ENCODE results near the gene TMPRSS12.

DNA sequence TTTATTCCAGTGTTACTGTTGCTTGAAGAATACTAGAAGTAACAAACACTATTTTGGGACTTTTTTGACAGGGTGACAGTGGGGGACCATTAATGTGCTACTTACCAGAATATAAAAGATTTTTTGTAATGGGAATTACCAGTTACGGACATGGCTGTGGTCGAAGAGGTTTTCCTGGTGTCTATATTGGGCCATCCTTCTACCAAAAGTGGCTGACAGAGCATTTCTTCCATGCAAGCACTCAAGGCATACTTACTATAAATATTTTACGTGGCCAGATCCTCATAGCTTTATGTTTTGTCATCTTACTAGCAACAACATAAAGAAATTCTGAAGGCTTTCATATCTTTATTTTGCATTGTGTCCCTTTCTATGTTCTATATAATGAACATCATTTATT lies 44.5 kb downstream of the TMPRSS12 start:
- TF ChIP-seq, protein P1, sequence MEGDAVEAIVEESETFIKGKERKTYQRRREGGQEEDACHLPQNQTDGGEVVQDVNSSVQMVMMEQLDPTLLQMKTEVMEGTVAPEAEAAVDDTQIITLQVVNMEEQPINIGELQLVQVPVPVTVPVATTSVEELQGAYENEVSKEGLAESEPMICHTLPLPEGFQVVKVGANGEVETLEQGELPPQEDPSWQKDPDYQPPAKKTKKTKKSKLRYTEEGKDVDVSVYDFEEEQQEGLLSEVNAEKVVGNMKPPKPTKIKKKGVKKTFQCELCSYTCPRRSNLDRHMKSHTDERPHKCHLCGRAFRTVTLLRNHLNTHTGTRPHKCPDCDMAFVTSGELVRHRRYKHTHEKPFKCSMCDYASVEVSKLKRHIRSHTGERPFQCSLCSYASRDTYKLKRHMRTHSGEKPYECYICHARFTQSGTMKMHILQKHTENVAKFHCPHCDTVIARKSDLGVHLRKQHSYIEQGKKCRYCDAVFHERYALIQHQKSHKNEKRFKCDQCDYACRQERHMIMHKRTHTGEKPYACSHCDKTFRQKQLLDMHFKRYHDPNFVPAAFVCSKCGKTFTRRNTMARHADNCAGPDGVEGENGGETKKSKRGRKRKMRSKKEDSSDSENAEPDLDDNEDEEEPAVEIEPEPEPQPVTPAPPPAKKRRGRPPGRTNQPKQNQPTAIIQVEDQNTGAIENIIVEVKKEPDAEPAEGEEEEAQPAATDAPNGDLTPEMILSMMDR (conservative IDR thresholded peaks at IDR 0.05; ENCODE audit: low read depth in 2 of 2) = no peak
- TF ChIP-seq EZH2 (IDR thresholded peaks at IDR 0.05; ENCODE audit: low read depth, unreplicated experiment) = no peak
- TF ChIP-seq JUNB (IDR thresholded peaks at IDR 0.05; ENCODE audit: unreplicated experiment) = no peak
- TF ChIP-seq POLR2AphosphoS5 (IDR thresholded peaks at IDR 0.05; ENCODE audit: low read depth) = no peak
- no peak for TF ChIP-seq EZH2phosphoT487 (IDR thresholded peaks at IDR 0.05; ENCODE audit: unreplicated experiment)
- TF ChIP-seq, protein P2, sequence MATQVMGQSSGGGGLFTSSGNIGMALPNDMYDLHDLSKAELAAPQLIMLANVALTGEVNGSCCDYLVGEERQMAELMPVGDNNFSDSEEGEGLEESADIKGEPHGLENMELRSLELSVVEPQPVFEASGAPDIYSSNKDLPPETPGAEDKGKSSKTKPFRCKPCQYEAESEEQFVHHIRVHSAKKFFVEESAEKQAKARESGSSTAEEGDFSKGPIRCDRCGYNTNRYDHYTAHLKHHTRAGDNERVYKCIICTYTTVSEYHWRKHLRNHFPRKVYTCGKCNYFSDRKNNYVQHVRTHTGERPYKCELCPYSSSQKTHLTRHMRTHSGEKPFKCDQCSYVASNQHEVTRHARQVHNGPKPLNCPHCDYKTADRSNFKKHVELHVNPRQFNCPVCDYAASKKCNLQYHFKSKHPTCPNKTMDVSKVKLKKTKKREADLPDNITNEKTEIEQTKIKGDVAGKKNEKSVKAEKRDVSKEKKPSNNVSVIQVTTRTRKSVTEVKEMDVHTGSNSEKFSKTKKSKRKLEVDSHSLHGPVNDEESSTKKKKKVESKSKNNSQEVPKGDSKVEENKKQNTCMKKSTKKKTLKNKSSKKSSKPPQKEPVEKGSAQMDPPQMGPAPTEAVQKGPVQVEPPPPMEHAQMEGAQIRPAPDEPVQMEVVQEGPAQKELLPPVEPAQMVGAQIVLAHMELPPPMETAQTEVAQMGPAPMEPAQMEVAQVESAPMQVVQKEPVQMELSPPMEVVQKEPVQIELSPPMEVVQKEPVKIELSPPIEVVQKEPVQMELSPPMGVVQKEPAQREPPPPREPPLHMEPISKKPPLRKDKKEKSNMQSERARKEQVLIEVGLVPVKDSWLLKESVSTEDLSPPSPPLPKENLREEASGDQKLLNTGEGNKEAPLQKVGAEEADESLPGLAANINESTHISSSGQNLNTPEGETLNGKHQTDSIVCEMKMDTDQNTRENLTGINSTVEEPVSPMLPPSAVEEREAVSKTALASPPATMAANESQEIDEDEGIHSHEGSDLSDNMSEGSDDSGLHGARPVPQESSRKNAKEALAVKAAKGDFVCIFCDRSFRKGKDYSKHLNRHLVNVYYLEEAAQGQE (IDR thresholded peaks at IDR 0.05; ENCODE audit: unreplicated experiment) = no peak
- no peak for TF ChIP-seq CREB1 (CRISPR knock-in tag; IDR thresholded peaks at IDR 0.05; ENCODE audit: low read depth)
